Measurements from ENCODE around the gene MFAP3L. TPM values are rescaled to one million over a fixed set of nuclear protein-coding genes. Genes with fewer than 3 reads are reported as not detected.

Gene MFAP3L
- total and polyA plus RNA-seq, 2 donors (not counting 3 experiments of a cell fraction or from before 2014, with no cell fraction given) = 0.22 to 0.23 TPM

- ChIA-PET CTCF (no interaction called here), POLR2A (no interaction called here)
- H3K79me2 ChIP-seq (ENCODE audit: control insufficient read depth, insufficient read depth, low read length) = no peaks in the 10 kb centered on the region
- intact Hi-C loops (cut with micrococcal nuclease) = no loop called here
- no peaks in the 10 kb centered on the region for H3K9me1 ChIP-seq (replicated peaks; ENCODE audit: control insufficient read depth, extremely low read depth, insufficient read depth, low read length)
- dilution Hi-C loops (cut with MboI; ENCODE audit: extremely low pct_ligation_motif_present, low sequenced_read_pairs) = no loop called here
- H4K20me1 ChIP-seq (replicated peaks; ENCODE audit: control insufficient read depth, extremely low read depth, insufficient read depth, low read length) = no peaks in the 10 kb centered on the region
- H3K27me3 ChIP-seq (ENCODE audit: control insufficient read depth in 2 of 2, insufficient read depth in 2 of 2, low read length in 2 of 2) = no peaks in the 10 kb centered on the region
- DNase-seq (ENCODE audit: low read depth, low spot score) = no peak
- BruUV-seq (replicated peaks) = no TSS peak
- no peak overlapping the region for H3K4me2 ChIP-seq (ENCODE audit: insufficient read depth, low read length)
- TF ChIP-seq GATA2 (IDR thresholded peaks at IDR 0.05; ENCODE audit: insufficient read depth, insufficient read length, low read depth, low read length) = no peak
- TF ChIP-seq FOS (IDR thresholded peaks at IDR 0.05; ENCODE audit: borderline replicate concordance, insufficient read depth, low read length) = no peak
- TF ChIP-seq MYC (IDR thresholded peaks at IDR 0.05; ENCODE audit: low read depth, low read length) = no peak
- TF ChIP-seq POLR2AphosphoS5 (IDR thresholded peaks at IDR 0.05; ENCODE audit: insufficient read depth, low read depth, low read length) = no peak
- no peak for TF ChIP-seq POLR2A (IDR thresholded peaks at IDR 0.05; ENCODE audit: low read depth, low read length)
- no peak for FAIRE-seq
- no peaks in the 10 kb centered on the region for H3K36me3 ChIP-seq (ENCODE audit: control insufficient read depth in 2 of 2, extremely low read depth in 1 of 2, insufficient read depth in 2 of 2, low read length in 2 of 2)
- no peak overlapping the region for H3K27ac ChIP-seq (ENCODE audit: insufficient read depth, low read depth, low read length)
- no peak overlapping the region for H2AFZ ChIP-seq (ENCODE audit: low read depth, low read length)
- H3K4me1 ChIP-seq (ENCODE audit: control insufficient read depth, extremely low read depth, insufficient read depth, low read length) = no peaks in the 10 kb centered on the region
- no peaks in the 10 kb centered on the region for H3K9me3 ChIP-seq (replicated peaks; ENCODE audit: control insufficient read depth, insufficient read depth, low read length)
- no peak overlapping the region for H3K9ac ChIP-seq (replicated peaks; ENCODE audit: extremely low read depth, insufficient read depth, low read length)
- no peak overlapping the region for H3K4me3 ChIP-seq (replicated peaks in 1 of 3; ENCODE audit: insufficient read depth in 1 of 3, low read depth in 1 of 3, low read length in 3 of 3)
Measured at GRCh38 chr4:169955521-169955920, 70.7 kb downstream of the MFAP3L start.

DNA sequence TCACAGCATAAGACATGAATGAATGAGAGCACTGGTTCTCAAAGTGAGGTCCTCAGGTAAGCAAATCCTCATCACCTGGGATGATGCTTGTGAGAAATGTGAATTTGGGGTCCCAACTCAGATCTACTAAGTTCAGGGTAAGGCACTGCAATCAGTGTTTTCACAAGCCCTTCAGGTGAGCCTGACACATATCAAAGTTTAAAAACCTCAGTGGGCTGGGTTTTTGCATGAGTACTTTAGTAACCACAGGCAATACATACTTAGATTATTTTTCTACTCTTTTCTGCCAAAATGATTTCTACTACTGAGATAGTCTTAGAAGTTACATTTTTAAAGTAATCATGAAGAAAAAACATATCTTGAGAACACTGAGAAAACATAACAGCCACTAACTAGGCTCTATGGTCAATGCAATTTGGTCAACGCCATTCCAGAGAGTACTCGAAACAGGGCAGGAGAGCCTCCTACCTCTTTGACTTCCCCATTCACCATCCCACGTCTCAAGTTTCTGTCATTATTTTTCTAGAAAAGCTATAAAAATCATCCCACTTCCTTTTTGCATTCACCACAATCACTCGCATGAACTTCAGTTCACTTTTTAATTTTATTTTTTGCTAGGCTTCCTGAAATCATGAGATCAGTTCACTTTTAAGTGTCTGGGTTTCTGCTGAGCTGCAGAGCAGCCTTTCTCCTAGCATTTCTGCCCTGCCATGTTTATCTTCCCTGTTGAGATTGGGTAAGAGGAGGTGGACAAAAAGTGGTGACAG, 73.8 kb downstream of the MFAP3L start:
- no peak overlapping the region for H3K4me3 ChIP-seq (replicated peaks in 1 of 3; ENCODE audit: insufficient read depth in 1 of 3, low read depth in 1 of 3, low read length in 3 of 3)
- no TSS peak for BruUV-seq (replicated peaks)

More for the DNA sequence above, 73.8 kb downstream of the MFAP3L start:
- Histone ChIP-seq H3K9me1 (replicated peaks; ENCODE audit: control insufficient read depth, extremely low read depth, insufficient read depth, low read length) (no peaks in the 10 kb centered on the region), H3K36me3 (ENCODE audit: control insufficient read depth in 2 of 2, extremely low read depth in 1 of 2, insufficient read depth in 2 of 2, low read length in 2 of 2) (no peaks in the 10 kb centered on the region), H4K20me1 (replicated peaks; ENCODE audit: control insufficient read depth, extremely low read depth, insufficient read depth, low read length) (no peaks in the 10 kb centered on the region), H3K79me2 (ENCODE audit: control insufficient read depth, insufficient read depth, low read length) (no peaks in the 10 kb centered on the region), H3K9me3 (replicated peaks; ENCODE audit: control insufficient read depth, insufficient read depth, low read length) (no peaks in the 10 kb centered on the region), H3K27me3 (ENCODE audit: control insufficient read depth in 2 of 2, insufficient read depth in 2 of 2, low read length in 2 of 2) (no peaks in the 10 kb centered on the region), H3K4me2 (ENCODE audit: insufficient read depth, low read length) (no peak overlapping the region), H3K4me1 (ENCODE audit: control insufficient read depth, extremely low read depth, insufficient read depth, low read length) (no peaks in the 10 kb centered on the region), H3K9ac (replicated peaks; ENCODE audit: extremely low read depth, insufficient read depth, low read length) (no peak overlapping the region), H2AFZ (ENCODE audit: low read depth, low read length) (no peak overlapping the region), H3K27ac (ENCODE audit: insufficient read depth, low read depth, low read length) (no peak overlapping the region)
- dilution Hi-C loops (cut with MboI; ENCODE audit: extremely low pct_ligation_motif_present, low sequenced_read_pairs) = no loop called here
- ChIA-PET POLR2A (no interaction called here), CTCF (no interaction called here)
- intact Hi-C loops (cut with micrococcal nuclease) = no loop called here
- DNase-seq (ENCODE audit: low read depth, low spot score) (no peak), FAIRE-seq (no peak)
- TF ChIP-seq EZH2 (IDR thresholded peaks at IDR 0.05; ENCODE audit: borderline replicate concordance, low read depth, low read length, severe bottlenecking) (no peak), POLR2AphosphoS5 (IDR thresholded peaks at IDR 0.05; ENCODE audit: insufficient read depth, low read depth, low read length) (no peak), FOS (IDR thresholded peaks at IDR 0.05; ENCODE audit: borderline replicate concordance, insufficient read depth, low read length) (no peak), GATA2 (IDR thresholded peaks at IDR 0.05; ENCODE audit: insufficient read depth, insufficient read length, low read depth, low read length) (no peak), MYC (IDR thresholded peaks at IDR 0.05; ENCODE audit: low read depth, low read length) (no peak), POLR2A (IDR thresholded peaks at IDR 0.05; ENCODE audit: low read depth, low read length) (no peak), JUN (IDR thresholded peaks at IDR 0.05; ENCODE audit: borderline replicate concordance, insufficient read depth, insufficient read length, low read depth) (no peak), CTCF (IDR thresholded peaks at IDR 0.05; ENCODE audit: extremely low read depth in 1 of 2, insufficient read depth in 1 of 2, low read depth in 1 of 2, low read length in 2 of 2) (no peak)
- TF ChIP-seq, protein P1, sequence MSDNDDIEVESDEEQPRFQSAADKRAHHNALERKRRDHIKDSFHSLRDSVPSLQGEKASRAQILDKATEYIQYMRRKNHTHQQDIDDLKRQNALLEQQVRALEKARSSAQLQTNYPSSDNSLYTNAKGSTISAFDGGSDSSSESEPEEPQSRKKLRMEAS (IDR thresholded peaks at IDR 0.05; ENCODE audit: insufficient read depth, insufficient read length) = no peak

Measured in endothelial cell of umbilical vein (primary cell).